HG03175 (cell line): ENCODE results near the gene CD40.

Experiments used
- ATAC-seq: cut with Tn5 transposase; IDR thresholded peaks from one replicate; pipeline ENCODE4 v1.9.1; 2021; ENCODE audit warnings: mild to moderate bottlenecking, moderate library complexity; ENCODE audit not compliant: unreplicated experiment

Gene CD40

GRCh38 chr20:46142124-46142523, 24.0 kb downstream of the CD40 start:
- no peak for ATAC-seq

DNA sequence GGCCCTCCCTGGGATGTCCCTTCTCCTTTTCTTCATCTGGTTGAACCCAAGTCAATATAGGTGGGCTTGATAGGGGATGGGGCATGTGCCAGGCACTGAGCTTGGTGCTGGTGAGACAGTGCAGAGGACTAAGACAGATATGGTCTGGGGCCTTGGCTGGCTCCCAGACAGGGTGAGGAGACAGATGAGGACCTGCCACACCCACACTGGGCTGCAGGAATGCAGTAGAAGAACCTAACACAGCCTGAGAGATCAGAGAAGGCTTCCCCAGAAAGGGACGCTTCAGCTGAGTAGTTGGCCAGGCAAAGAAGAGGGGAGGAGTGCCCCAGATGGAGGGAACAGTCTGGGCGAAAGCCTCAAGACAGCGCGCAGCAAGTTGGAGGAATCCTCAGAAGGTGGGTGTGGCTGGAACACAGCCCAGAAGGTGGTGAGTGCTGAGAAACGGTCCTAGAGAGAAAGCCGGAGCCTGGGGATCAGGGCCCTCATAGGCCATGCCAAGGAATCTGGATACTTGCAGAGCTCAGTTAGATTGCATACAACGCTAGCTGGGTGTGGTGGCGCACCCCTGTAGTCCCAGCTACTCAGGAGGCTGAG, 26.4 kb downstream of the CD40 start:
- ATAC-seq, result no peak

GRCh38 chr20:46145713-46146112, 27.6 kb downstream of the CD40 start:
- no peak for ATAC-seq

DNA sequence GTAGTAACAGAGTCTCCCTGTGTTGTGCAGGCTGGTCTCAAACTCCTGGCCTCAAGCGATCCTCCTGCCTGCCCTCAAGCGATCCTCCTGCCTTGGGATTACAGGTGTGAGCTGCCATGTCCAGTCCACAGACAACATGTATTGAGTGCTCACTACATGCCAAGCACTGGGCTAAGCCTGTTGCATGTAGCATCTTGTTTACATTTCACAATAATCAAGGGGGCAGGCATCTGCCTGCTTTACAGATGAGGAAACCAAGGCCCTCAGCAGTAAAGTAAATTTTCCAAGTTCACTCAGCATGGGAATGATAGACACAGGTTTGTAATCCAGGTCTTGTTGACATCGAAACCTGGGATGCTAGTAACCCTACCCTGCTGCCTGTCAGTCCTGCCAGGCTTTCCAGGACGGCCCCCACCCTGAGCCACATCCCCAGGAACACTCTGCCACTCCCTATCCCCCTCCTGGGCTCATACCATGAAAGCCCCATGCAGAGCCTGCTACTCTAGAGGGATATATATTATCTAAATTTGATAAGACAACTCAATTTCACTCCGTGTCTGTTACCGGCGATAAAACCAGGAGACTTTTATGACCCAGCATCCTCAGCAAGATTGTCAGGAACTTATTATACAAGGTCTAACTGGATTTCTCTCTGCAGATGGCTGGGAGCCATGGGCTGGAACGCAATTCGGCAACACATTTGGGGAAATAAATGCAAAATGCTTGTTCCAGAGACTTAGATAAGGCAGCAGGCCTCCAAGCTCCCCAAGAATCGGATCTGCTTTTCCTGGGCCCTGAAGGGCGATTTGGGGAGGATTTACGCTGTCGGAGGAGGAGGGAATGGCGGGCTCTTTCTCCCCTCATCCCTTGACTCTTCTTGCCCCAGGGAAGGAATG, 30.4 kb downstream of the CD40 start:
- ATAC-seq, result no peak

DNA sequence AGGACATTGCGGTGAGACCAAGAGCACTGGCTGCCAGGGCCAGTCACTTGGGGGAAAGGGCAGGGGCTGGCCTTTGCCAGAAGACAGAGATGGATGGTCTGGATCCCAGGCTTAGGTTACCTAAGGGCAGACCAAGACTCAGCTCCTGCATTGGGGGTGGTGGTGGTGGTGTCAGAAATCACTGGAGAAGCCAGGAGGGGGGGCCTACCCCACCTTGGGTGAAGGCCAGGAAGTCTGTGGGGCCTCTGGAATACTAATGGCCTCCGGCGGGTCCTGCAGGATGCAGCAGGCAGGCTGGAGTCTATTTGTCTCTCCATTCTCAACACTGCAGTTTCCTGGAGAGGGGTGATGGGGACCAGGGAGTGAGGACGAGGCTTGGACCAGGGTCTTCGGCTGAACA, 32.8 kb downstream of the CD40 start:
- no peak for ATAC-seq

DNA sequence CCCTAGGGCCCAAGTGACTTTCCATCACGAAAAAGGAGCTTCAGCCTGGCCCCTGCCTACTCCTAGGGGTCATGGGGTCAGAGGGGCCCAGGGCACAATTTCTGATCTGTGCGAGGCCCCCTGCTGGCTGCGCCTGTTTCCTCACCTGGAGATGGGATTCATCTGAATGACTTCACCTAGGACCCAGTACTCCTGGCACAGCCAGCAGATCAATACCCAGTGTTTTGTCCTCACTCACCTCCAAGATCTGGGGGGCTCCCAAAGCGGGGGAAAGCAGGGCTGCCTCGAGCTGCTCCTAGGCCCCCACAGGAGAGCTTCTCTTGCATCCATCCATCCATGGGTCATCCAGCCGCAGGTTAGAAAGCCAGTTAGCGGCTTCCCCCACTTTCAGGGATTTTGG, 33.8 kb downstream of the CD40 start:
- no peak for ATAC-seq

DNA sequence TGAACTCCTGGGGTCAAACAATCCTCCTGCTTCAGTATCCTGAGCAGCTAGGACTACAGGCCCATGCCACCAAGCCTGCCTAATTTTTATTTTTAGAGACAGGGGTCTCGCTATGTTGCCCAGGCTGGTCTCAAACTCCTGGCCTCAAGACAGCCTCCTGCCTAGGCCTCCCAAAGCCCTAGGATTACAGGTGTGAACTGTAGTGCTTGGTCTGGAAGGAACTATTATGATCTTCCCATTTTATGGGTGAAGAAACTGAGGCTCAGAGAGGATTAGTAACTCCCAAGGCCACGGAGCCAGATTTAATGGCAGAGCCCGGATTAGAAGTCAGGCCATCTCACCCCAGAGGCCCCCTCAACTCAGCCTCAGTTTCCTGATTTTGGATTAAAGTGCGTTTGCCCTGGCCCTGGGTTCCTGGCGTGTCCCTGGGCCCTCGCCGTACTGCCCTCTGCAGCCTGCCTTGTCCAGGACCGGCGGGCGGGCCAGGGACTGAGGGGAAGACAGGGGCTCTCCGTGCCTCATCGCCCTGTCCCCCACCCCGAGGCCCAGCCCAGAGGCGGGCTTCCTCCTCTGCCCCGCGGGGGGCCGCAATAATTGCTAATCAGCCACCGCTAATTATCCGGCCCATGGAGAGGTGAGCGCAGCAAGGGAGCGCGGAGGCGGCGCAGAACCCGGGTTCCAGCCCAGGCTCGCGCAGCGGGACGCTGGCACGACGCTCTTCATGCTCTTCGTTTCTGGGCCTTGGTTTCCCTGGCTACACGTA, 34.9 kb downstream of the CD40 start:
- ATAC-seq, result no peak

DNA sequence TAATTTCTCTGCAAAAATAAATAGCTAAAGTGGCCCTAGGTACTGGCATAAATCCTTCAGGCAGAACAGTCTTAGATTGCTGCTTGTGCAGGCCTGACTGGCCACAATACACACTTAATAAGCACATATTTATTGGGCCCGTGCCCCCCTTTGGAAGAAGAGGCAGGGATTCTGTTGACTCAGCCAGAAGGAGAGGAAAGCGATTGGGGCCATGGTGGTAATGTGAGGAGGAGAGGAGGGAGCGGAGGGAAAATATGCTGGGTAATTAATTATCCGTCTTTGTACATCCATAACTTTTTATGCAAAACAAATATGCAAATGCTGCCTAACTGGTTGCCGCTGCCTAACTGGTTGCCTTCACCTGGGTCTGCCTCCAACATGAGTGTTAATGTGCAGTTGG, 36.2 kb downstream of the CD40 start:
- no peak for ATAC-seq

- ATAC-seq, result no peak
Measured at GRCh38 chr20:46154796-46155195, 36.7 kb downstream of the CD40 start.

- ATAC-seq, result no peak
Measured at GRCh38 chr20:46156065-46156464, 38.0 kb downstream of the CD40 start.

GRCh38 chr20:46157076-46157592, 39.0 kb downstream of the CD40 start:
- ATAC-seq, result no peak

- no peak for ATAC-seq
Measured at GRCh38 chr20:46157625-46158024, 39.5 kb downstream of the CD40 start.

GRCh38 chr20:46158476-46158987, 40.4 kb downstream of the CD40 start:
- no peak for ATAC-seq

DNA sequence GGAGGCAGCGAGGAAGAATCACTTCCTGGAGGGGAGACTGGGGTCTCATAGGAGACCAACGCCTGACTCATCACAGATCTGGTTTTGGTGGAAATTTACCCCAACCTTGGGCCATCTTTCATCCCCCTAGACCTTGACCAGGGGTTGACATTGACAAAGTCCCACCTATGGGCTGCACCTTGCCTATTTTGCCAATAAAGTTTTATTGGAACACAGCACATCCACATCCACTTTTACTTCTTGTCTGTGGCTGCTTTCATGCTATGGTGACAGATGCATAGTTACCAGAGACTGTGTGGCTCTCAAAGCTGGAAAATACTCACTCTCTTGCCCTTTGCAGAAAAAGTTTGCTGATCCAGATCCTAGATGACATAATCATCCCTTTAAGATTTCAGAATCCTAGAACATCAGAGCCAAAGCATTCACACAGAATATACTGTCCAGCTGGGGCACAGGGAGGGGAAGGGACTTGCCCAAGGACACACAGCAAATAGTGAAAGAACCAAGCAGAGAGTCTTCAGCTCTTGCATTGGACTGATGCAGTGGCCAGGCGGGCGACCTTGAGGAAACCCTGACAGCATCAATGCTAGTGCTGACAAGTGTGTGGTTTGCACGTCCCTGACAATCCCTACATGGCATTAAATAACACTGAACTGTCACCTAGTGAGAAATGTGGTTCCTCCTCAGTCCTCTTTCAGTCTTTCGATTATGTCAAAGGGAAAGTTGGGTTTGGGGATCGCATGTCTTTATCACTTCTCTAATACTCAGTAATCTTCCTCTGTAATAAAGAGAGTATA, 41.2 kb downstream of the CD40 start:
- no peak for ATAC-seq

- no peak for ATAC-seq
Measured at GRCh38 chr20:46160661-46161060, 42.5 kb downstream of the CD40 start.

DNA sequence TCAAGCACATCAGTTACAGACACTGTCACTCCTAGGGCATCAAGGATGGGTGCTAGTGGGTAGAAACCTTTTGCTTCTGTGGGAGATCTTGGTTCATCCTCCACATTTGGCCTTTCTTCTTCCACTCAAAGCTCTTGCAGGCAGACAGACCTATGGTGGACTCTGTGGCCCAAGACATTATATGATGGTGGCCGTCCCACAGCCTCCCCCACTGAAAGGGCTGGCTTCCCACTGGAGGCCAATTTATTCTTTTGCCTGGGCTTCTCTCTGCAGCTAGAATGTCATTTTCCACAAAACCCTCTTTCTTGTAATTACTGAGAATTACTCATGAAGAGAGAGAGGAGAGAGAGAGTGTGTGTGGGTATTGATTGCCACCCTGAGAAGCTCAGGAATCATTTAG, 43.8 kb downstream of the CD40 start:
- no peak for ATAC-seq

GRCh38 chr20:46164254-46164653, 46.1 kb downstream of the CD40 start:
- no peak for ATAC-seq

GRCh38 chr20:46167080-46167479, 49.0 kb downstream of the CD40 start:
- no peak for ATAC-seq

DNA sequence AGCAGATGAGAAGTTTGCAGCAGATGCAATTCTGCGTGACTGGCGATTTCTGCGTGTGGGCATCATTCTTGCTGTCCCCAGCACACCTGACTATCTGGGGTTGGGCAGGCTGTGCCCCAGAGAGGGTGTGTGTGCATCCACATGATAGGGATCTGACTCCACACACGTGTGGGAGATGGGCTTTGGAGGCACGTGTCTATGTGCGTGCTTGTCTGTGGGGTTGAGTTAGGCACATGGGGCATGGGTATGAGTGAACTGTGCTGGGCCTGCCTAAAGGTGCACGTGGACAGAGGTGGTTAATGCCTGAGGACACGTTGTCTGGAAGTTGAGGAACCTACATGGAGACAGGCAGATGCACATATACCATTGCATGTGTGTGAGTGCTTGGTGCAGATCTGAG, 50.3 kb downstream of the CD40 start:
- ATAC-seq, result no peak
